Activated CD4-positive, CD25-positive, alpha-beta regulatory T cell treated with anti-CD3 and anti-CD28 coated beads, Interleukin-2, amount 50 U/mL, for 24 hours (primary cell): ENCODE results near the gene CTDP1.

Source experiments
- ATAC-seq, 2 donors: fragments of 150-1000 bp; cut with Tn5 transposase; one replicate each; pipeline ENCODE4 v1.10.0; 2021; ENCODE audit warnings: mild to moderate bottlenecking in 1 of 2, moderate library complexity in 1 of 2

CTDP1 gene

DNA sequence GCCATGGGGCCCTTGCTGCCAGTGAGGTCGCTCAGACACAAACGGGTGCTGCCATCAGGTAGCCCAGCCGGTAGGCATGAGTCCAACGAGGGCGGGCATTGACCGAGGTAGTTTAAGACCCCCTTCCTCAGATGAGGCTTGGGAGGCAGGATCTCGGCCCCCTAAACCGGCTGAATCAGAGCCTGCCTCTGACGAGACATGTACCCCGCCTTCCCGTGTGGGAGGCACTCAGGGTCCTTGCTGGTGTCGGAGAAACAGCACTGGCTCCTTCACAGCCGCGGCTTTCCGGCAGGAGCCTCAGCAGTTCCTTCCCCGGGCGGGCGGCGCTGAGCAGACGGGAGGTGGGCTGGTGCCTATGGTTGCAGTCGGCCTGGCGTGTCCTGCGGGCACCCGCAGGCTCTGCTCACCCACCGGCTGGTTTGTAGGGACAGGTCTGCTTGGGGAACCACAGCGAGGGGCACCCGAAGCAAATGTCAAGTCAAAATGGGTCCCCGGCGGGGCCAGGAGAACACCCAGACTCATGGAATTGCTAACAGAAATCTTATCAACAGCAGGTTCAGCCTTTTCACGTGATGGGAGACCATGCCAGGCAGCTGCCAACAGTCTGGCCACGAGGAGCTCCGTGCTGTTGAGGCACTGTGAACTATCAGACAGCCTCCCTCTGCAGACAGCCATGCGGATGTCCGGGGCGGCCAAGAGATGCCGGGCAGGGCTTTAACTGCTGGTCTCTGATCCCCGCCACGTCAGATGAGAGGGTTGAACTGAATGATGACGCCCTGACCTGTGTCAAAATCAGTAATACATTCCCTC, 121.0 kb downstream of the CTDP1 start:
- no peak for ATAC-seq

DNA sequence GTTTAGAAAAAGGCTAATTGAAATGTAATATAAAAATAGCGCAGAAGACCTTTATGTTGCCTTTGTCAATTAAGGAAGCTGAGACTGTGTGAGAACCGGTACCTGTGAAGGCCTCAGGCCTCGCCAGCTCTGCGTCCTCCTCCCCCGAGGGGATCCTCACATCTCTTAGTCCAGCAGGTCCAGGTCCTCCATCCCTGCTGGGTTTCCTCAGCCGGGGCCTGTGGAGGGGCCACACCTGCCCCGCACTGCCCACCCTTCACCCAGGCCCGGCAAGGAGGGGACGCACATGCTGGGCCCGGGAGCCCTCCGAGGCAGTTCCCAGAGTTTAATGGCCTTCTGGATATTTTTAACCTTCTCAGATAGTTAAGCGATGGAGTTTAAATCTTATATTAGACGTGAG, 121.6 kb downstream of the CTDP1 start:
- no peak for ATAC-seq

GRCh38 chr18:79801641-79802040, 122.0 kb downstream of the CTDP1 start:
- ATAC-seq: no peak

DNA sequence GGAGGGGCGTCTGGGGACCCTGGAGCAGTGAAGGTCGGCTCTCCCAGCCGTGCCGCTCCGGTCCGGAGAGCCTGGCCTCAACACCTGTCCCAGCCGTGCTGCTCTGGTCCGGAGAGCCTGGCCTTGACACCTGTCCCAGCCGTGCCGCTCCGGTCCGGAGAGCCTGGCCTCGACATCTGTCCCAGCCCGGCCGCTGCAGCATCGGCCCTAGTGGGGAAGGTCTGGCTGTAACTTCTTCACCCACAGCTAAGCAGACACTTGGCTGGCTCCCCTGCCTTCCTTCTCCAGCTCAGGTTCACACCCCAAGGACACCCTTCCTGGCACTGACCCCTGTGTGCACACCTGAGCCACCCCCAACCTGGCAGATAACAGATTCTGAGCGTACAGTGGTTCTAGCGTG, 122.7 kb downstream of the CTDP1 start:
- no peak for ATAC-seq

GRCh38 chr18:79803611-79804051, 124.0 kb downstream of the CTDP1 start:
- ATAC-seq: no peak
